Measurements from ENCODE around the gene ARHGAP4. TPM values are rescaled to one million over a fixed set of nuclear protein-coding genes. Genes with fewer than 3 reads are reported as not detected.

ARHGAP4 gene
- total RNA-seq, 1 donor from 2014 or later = 72.2 TPM

DNA sequence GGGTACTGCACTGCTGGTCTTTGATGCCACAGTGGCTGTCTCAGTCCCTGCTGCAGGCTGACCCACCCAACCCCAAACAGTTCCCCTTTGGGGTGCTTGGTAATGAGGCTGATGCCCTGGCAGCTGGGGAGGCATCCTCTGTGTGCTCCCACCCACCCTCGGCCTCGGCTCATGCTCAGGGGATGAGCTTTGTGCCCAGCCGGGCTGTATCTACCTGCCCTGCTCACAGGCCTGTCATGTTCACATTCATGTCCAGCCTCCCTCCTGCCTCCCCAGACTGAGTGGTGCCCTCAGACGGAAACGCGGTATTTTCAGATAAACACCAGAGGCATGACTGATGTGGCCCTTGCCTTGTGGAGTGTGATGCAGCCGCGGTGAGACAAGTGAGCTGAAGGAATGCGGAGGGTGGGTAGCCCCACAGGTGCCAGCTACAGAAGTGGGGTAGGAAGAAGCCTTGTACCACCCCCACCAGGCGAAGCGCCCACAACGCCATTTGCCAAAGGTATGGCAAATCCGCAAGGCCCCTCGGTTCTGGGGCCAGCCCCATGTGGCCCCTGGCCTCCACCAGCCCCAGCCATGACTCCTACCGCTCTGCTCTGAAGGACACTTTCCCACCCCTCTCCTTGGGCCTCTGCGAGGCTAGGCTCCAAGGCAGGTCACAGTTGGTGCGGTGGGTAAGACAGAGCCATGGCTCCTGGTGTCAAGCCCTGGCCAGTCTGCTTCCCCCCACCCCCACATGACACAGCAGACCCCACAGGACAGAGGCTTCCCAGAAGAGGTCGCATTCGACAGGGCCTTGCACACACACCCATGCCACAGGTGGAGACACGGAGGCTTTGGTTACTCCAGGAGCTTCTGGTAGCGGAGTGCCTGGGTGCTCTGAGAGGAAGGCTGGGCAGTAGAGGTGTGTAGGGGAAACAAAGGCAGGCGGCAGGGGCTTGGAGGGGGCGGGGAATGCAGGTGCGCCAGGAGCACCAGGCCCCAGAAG, 20.2 kb upstream of the ARHGAP4 start:
- TF ChIP-seq CTCF (IDR thresholded peaks at IDR 0.05; ENCODE audit: unreplicated experiment) = no peak
- no peak overlapping the region for H3K27ac Mint-ChIP-seq (ENCODE audit: unreplicated experiment)
- no peak overlapping the region for H3K4me3 Mint-ChIP-seq (ENCODE audit: unreplicated experiment)
- no peak for DNase-seq (ENCODE audit: low spot score)
- H3K4me1 Mint-ChIP-seq (ENCODE audit: unreplicated experiment) = peaks cover 13% of the 10 kb centered on the region
- H3K36me3 Mint-ChIP-seq (ENCODE audit: low read depth, unreplicated experiment) = peaks cover 7% of the 10 kb centered on the region
- H3K9me3 Mint-ChIP-seq (ENCODE audit: unreplicated experiment) = no peaks in the 10 kb centered on the region
- peaks cover 5% of the 10 kb centered on the region for H3K27me3 Mint-ChIP-seq (ENCODE audit: unreplicated experiment)

DNA sequence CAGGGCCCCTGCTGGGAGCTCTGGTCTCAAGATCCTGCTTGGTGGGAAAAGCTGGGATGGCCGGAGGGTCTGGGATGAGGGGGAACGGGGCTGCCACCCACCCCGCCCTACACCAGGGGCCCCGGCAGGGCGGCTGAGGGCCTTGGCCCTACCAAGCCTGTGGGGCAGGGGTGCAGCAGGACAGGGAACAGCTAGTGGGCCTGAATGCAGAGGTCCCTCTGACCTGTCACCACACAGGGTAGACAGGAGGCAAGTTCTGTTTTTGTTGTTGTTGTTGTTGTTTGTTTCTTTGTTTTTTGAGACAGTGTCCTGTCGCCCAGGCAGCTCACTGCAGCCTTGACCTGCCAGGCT, 18.7 kb upstream of the ARHGAP4 start:
- DNase-seq (ENCODE audit: low spot score) = no peak
- Mint-ChIP-seq H3K27me3 (ENCODE audit: unreplicated experiment) (peaks cover under 1% of the 10 kb centered on the region), H3K36me3 (ENCODE audit: low read depth, unreplicated experiment) (peaks cover 4% of the 10 kb centered on the region), H3K4me3 (ENCODE audit: unreplicated experiment) (no peak overlapping the region), H3K4me1 (ENCODE audit: unreplicated experiment) (peaks cover 11% of the 10 kb centered on the region), H3K9me3 (ENCODE audit: unreplicated experiment) (no peaks in the 10 kb centered on the region), H3K27ac (ENCODE audit: unreplicated experiment) (no peak overlapping the region)
- no peak for TF ChIP-seq CTCF (IDR thresholded peaks at IDR 0.05; ENCODE audit: unreplicated experiment)

GRCh38 chrX:153944140-153944799, 18.2 kb upstream of the ARHGAP4 start, which contains the start of gene RENBP:
RENBP (minus strand) TSS chrX:153944643; CDS start chrX:153944610, 33 bp downstream.
- TF ChIP-seq CTCF (IDR thresholded peaks at IDR 0.05; ENCODE audit: unreplicated experiment) = no peak
- H3K27ac Mint-ChIP-seq (ENCODE audit: unreplicated experiment) = no peak within 1 kb of the TSS

DNA sequence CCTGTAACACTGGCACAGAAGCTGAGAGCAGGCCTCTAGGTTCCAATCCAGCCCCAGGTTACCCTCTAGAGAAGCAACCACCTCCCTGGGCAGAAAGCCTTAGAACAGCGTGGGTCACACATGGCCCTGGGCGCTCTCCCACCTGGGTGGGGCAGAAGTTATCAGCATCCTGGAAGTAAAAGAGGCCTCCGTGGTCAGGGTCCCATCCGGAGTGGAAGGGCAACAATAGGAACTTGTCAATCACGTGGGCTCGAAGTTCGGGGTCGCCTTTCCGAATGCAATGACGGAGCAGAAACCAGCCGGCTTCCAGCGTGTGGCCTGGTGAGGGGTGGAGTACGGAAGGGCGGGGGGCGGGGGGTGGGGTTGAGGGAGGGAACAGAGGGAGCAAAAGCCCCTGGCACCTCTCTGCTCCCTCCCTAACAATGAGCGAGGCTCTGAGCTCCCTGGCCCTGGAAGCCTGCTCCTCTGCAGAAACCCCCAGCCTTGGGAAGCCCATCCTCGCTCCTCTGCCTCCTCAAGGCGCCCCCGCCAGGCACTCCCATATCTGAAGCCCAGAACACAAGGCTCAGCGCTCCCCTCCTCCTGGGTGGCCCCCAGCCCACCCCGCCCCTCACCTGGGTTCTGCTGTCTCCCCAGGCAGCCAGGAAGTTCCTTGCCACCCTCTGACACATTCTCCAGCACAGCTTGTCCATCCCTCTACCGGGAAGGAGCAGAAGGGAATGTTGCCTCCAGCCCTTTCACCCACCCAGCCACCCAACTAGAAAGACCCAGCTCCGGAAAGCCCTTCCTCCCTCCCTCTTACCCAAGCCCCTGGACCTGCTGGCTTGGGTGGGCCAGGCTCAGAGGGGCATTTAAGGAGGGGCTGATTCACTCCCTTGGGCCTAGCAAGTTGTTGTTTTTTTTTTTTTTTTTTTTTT, 15.5 kb upstream of the ARHGAP4 start:
- no peak overlapping the region for H3K4me3 Mint-ChIP-seq (ENCODE audit: unreplicated experiment)
- H3K36me3 Mint-ChIP-seq (ENCODE audit: low read depth, unreplicated experiment) = no peaks in the 10 kb centered on the region
- no peak for TF ChIP-seq CTCF (IDR thresholded peaks at IDR 0.05; ENCODE audit: unreplicated experiment)
- DNase-seq (ENCODE audit: low spot score) = no peak
- H3K27ac Mint-ChIP-seq (ENCODE audit: unreplicated experiment) = no peak overlapping the region
- peaks cover 4% of the 10 kb centered on the region for H3K4me1 Mint-ChIP-seq (ENCODE audit: unreplicated experiment)
- H3K9me3 Mint-ChIP-seq (ENCODE audit: unreplicated experiment) = no peaks in the 10 kb centered on the region
- H3K27me3 Mint-ChIP-seq (ENCODE audit: unreplicated experiment) = peaks cover 2% of the 10 kb centered on the region

More at GRCh38 chrX:153944140-153944799, 18.2 kb upstream of the ARHGAP4 start, which contains the start of gene RENBP:
- Mint-ChIP-seq H3K9me3 (ENCODE audit: unreplicated experiment) (no peaks in the 10 kb centered on the region), H3K4me1 (ENCODE audit: unreplicated experiment) (peaks cover 11% of the 10 kb centered on the region), H3K36me3 (ENCODE audit: low read depth, unreplicated experiment) (peaks cover 4% of the 10 kb centered on the region), H3K27me3 (ENCODE audit: unreplicated experiment) (peaks cover 2% of the 10 kb centered on the region), H3K4me3 (ENCODE audit: unreplicated experiment) (peak within 1 kb of the TSS; percentile 51)
- DNase-seq (ENCODE audit: low spot score) = no peak
